T1000 (cell line): ENCODE results near the gene MRPS10.

Source experiments
- DNase-seq: peaks from one replicate; lab custom pipeline; 2025; ENCODE audit warnings: mixed read lengths; lab: John Stamatoyannopoulos, UW

MRPS10 gene

DNA sequence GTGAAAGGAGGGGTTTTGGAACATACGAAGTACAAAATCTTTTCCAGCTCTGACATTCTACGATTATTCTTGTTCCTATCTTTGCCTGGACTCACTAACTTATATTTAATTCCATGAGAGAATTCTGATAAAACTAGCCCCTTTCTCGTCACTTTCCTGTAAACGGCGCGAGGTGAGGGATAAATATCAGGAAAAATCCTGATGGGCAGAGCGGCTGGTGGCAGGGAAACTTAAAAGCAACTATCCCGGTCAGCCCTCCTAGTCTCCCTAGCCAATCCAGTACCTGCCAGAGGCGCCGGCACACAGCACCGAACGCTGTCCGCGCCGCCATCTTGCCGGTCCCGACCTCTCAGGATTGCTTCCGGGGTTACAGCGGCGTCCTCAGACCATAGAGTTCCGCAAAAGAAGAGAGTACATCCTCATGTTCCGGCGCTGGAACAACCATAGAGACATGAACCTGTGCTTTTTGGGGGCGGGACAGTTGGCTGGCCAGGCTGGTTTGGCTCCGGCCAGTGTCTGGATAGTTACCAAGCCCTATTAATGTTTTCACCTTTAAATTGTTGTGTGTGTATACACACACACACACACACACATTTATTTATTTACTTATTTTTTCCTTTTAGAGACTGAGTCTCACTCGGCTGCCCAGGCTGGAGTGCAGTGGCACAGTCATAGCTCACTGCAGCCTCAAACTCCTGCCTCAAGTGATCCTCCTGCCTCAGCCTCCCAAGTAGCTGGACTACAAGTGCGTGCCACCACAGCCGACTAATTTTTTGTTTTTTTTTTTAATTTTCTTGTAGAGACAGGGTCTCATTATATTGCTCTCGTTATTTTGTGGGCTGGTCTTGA is at the start of gene MRPS10:
Gene MRPS10 (minus strand): TSS at position 343 of the 849 bp plus-strand sequence. CDS start 12 bp downstream, at position 331.
- DNase-seq: peak; percentile 88

DNA sequence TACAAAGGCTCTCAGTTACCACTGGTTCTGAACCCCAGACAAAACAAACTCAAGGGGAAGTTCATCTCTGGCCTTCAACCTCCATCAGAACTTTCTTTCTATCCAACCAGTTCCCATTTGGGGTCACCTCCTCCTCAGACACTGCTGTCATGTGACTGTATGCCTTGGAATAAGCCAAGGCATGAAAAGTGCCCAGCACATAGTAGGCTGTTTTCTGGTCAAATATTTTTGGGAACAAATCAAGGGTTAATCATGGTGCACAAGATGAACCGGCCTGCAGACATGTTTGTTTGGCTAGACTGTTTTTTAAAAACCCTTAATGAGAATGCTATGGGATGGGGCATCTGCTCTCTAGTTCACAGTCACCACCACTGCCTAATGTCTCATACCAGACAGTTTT is 48.9 kb upstream of the MRPS10 start:
- DNase-seq: no peak

DNA sequence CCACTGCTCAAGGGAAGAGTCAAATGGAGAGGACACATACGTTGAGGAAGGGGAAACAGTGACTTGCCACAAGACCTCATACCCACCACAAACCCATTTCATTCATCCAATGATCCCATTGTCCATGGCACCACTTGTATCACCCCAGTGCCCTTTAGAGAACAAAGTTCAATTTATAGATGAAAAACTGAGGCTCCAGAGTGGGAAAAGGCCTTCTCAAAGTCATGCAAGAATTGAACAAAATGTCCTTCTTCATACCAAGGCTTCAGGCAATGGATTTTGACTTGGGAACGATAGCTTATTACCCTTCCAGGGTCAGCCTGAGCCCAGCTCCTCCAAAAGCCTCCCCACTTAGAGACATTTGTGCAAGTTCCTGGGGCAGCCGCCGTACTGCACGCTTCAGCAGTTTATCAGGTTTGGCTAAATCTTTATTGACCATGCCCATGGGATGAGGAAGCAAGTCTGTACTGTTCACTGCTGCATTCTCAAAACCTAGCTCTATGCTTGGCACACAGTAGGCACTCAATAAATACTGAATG is 47.3 kb upstream of the MRPS10 start:
- DNase-seq: no peak

GRCh38 chr6:42264162-42264851 is 46.6 kb upstream of the MRPS10 start:
- no peak for DNase-seq

DNA sequence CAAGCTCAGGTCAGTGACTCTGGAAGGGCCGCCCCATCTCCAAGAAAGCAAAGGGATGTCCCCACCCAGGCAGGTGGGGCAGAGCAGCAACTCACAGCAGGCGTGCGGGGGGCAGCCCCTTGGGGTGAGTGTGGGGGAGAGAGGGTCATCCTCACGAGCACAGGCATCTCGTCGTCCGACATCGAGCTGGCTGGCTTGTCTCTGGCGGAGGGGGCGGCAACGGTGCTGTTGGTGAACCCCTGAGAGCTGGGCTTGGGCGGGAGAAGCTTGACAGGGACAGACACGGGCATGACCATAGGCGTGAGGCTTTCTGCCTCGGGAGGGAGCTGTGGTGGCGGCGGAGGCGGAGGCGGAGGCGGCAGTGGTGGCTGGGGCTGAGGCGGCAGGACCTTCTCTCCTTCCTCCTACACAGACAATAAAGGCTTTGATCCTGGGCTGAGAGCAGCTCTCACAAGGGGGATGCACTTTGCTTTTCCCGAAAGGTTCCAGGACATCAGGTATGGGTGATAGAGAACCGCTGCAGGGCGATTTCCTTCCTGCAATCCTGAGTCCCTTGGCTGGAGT is 45.6 kb upstream of the MRPS10 start:
- no peak for DNase-seq

DNA sequence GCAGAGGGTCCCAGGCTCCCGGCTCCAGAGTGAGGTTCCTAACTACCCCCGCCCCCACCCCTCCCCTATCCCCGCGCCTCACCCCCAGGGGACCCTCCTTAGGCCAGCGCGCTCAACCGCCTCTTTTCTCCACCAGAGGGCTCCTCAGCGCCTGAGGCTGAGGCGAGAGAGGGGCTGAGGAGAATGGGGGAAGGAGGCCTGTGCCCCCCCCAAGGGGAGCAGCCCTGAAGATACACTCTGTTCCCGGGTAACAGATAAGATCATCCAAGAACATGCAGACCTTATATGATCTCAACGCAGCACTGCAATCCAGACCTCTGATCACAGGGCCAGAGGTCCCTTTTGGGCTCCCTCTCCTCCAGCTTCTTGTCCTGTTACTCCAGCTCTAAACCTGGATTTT is 43.3 kb upstream of the MRPS10 start:
- no peak for DNase-seq

DNA sequence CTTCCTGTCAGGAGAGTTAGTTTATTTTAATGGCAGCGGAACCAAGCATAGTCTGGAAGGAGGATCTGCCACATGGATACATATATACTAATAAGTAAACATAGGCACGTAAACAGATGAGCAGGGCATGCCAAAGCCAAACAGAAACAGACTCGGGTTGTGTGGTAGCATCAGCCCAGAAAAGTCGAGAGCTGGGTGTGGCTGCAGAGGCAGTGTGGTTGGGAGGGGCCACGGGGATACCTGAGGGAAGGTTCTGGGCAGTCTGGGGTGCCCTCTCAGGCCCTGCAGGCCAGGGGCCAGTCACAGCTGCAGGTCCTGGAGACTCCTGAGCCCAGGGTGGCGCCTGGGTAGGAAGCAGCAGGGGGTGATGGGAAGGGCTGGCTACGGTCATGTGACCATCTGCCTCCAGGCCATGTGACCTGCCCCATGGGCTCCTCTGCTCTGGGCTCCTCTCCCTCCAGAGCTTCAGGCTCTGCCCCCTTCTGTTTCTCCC is 42.8 kb upstream of the MRPS10 start:
- no peak for DNase-seq

GRCh38 chr6:42259841-42260395 is 42.3 kb upstream of the MRPS10 start:
- no peak for DNase-seq

GRCh38 chr6:42259286-42259685 is 41.6 kb upstream of the MRPS10 start:
- DNase-seq: no peak

GRCh38 chr6:42257614-42258013 is 40.0 kb upstream of the MRPS10 start:
- no peak for DNase-seq

- no peak for DNase-seq
These were observed 39.4 kb upstream of the MRPS10 start for GRCh38 chr6:42257063-42257462.

DNA sequence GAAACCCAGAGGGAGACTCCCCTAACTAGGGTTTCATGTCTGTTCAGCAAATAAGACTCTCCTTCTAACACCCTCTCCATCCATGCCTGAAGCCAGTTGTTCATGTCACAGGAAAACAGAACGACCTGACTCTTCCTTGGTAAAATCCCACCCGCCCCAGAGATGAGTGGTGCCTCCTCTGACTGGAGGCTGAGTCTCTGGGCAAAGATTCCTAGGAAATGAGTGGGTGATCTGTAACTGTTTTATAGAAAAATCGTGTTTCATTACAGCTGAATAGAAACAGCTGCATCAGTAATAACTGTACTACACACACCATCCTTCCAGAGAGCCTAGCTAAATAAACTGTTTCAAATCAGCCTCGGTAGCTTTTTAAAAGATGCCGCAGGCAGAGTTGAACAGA is 37.4 kb upstream of the MRPS10 start:
- DNase-seq: no peak

DNA sequence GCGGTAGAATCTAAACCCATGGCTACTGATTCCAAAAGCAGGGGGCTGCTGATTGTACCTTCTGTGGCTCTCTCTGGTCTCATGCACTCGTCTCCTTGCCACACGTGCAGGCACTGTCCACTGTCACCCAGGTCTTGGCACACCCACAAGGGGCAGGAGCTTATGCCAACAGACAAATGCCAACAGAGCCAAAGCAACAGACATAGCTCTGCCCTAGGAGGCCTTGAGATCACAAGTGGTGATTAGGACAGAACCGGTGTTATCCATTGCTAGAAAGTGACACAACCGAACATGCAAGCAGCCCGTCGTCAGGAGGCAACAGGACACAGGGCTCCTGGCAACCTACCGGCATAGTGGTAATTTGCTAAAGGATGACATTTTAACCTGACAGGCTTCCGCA is 36.8 kb upstream of the MRPS10 start:
- no peak for DNase-seq

GRCh38 chr6:42251911-42252637 is 34.4 kb upstream of the MRPS10 start:
- DNase-seq: no peak

GRCh38 chr6:42251500-42251899 is 33.8 kb upstream of the MRPS10 start:
- DNase-seq: no peak

DNA sequence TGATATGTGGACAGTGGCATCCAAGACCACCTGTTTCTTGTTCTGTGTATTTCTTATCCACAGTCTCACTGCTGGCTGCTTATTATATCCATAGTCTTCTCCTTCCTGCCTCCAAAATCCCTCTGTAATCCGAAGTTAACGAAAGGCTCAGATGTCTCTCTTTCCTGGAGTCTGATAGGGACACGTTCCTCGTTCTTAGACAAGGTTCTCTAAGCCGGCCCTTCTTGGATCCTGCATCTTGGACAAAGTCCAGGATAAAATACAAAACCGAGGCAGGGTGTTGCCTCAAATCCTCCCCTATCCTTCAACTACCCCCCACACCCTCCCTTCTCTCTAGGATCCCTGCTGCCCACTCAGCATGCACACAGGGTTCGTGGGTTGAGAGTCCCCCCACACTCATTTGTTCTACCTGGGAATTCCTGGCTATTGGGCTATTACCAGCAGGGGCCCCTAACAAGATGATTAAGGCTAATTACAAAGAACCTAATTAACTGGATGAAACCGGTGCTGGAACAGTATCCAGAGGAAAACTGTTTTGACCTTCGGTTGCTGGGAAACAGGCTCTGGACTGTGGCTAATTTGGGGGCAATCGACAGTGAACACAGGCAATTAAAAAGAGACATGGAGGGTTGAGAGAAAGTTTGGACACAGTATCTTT is 32.7 kb upstream of the MRPS10 start:
- no peak for DNase-seq

GRCh38 chr6:42249279-42249678 is 31.6 kb upstream of the MRPS10 start:
- DNase-seq: no peak

GRCh38 chr6:42243046-42243445 is 25.4 kb upstream of the MRPS10 start:
- no peak for DNase-seq

- DNase-seq: no peak
These were observed 24.3 kb upstream of the MRPS10 start for GRCh38 chr6:42241915-42242314.

GRCh38 chr6:42239736-42240375 is 22.2 kb upstream of the MRPS10 start:
- DNase-seq: no peak

- no peak for DNase-seq
These were observed 21.7 kb upstream of the MRPS10 start for GRCh38 chr6:42239333-42239732.
